Transverse colon (tissue), 4 donors: ENCODE measurements around the gene SKP2. TPM values are rescaled to one million over a fixed set of nuclear protein-coding genes. Genes with fewer than 3 reads are reported as not detected.

Experiments used
- DNase-seq: peaks from one replicate; pipeline ENCODE4 v3.0.0-alpha.2; 2019
- H3K27ac ChIP-seq, 4 donors: fragments of 200-600 bp; sonication (generic); 2 replicates each; pipeline ENCODE4 v1.5.1; 2016 to 2018; ENCODE audit warnings: inconsistent platforms in 4 of 4
- H3K27me3 ChIP-seq: fragments of 200-600 bp; sonication (generic); 2 replicates; pipeline ENCODE4 v1.5.1; 2017; ENCODE audit warnings: inconsistent platforms
- H3K36me3 ChIP-seq, 4 donors: fragments of 200-600 bp; sonication (generic); 2 replicates each; pipeline ENCODE4 v1.5.1; 2017 to 2019; ENCODE audit warnings: inconsistent platforms in 4 of 4
- H3K4me1 ChIP-seq, 4 donors: fragments of 200-600 bp; sonication (generic); 2 replicates each; pipeline ENCODE4 v1.5.1; 2017 to 2020; ENCODE audit warnings: inconsistent platforms in 4 of 4
- H3K4me3 ChIP-seq, 4 donors: fragments of 200-600 bp; sonication (generic); 1 replicate in 1 of 4; 2 replicates in 3 of 4; pipeline versions ENCODE4 v1.5.1 to v1.6.1; 2017 to 2019; ENCODE audit warnings: inconsistent platforms in 4 of 4
- H3K9me3 ChIP-seq, 2 donors: fragments of 200-600 bp; sonication (generic); 2 replicates each; pipeline ENCODE4 v1.5.1; 2017 to 2019; ENCODE audit warnings: inconsistent platforms in 2 of 2
- EP300 ChIP-seq: sonication (generic); formaldehyde crosslinking; IDR thresholded peaks from one replicate; pipeline ENCODE4 v1.6.1; 2017; ENCODE audit warnings: antibody characterized with exemption, low read depth
- POLR2A ChIP-seq: fragments of 450-650 bp; IDR thresholded peaks from one replicate; pipeline ENCODE4 v1.6.1; 2016; ENCODE audit warnings: antibody characterized with exemption, mild to moderate bottlenecking, moderate library complexity
- POLR2AphosphoS5 ChIP-seq, 3 donors: sonication (generic); formaldehyde crosslinking; IDR thresholded peaks; one replicate each; pipeline ENCODE4 v1.6.1; 2016; ENCODE audit warnings: antibody characterized with exemption in 3 of 3
- WGBS, 2 donors: methylation state at CpG; one replicate each; pipeline ENCODE4 v1.1.5; 2018; ENCODE audit warnings: low coverage in 1 of 2; 5-methylcytosine and 5-hydroxymethylcytosine counted together
- in situ Hi-C, 4 donors: fragments of 200-750 bp; cut with MboI; loops; one replicate each; pipeline versions ENCODE4 v1.15.0 to v1.15.1; 2017; ENCODE audit warnings: low sequenced_read_pairs in 3 of 4, low pct_ligation_motif_present in 1 of 4, low pct_unique_long_range_greater_than_20kb in 1 of 4
- intact Hi-C: fragments of 100-400 bp; cut with DNase I; formaldehyde crosslinking; loops from one replicate; pipeline ENCODE4 v1.15.1; 2023; ENCODE audit warnings: low total_unique reads
- total RNA-seq, 4 donors: library from RNA; depleted of rRNA; stranded (reverse); fragments of >200 nt; gene quantifications; one replicate each; pipeline ENCODE4 v1.1.0, GENCODE V29; 2016
- TF ChIP-seq, protein P1 (sequence below), 5 experiments: fragments of 200-600 bp in 3 of 5; fragments of 450-650 bp in 2 of 5; sonication (generic) in 3 of 5; IDR thresholded peaks; 1 replicate in 2 of 5; 2 replicates in 3 of 5; pipeline ENCODE4 v1.5.1; 2016 to 2017; ENCODE audit warnings: antibody characterized with exemption in 5 of 5, inconsistent platforms in 3 of 5, mild to moderate bottlenecking in 2 of 5, moderate library complexity in 1 of 5

SKP2 gene
- total RNA-seq, 4 donors from 2014 or later, result 1.1 to 12.4 (median 8.6) TPM

DNA sequence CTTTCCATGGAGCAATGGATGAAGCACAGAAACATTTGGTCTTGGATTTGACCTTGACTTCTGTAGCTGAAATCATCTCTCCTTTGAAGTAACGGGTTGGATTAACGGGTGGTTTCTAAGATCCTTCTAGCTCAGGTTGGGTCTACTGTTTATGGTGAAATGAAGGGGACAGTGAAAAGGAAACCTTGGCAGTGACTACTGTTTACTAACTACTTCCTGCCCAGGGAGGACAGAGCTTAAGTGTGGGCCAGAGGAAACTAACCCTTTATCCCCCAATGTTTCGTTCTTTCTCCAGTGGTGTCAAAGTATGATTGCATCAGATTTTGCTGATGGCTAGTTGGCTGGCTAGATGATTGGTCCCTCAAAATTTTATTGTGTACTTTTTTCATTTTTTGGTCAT, 22.2 kb downstream of the SKP2 start:
- intact Hi-C loops (no loop called here), in situ Hi-C loops (no loop called here)
- H3K27me3 ChIP-seq, result no peaks in the 10 kb centered on the region
- TF ChIP-seq EP300, result no peak
- no peak for TF ChIP-seq POLR2AphosphoS5 (IDR thresholded peaks at IDR 0.05)
- TF ChIP-seq, protein P1, sequence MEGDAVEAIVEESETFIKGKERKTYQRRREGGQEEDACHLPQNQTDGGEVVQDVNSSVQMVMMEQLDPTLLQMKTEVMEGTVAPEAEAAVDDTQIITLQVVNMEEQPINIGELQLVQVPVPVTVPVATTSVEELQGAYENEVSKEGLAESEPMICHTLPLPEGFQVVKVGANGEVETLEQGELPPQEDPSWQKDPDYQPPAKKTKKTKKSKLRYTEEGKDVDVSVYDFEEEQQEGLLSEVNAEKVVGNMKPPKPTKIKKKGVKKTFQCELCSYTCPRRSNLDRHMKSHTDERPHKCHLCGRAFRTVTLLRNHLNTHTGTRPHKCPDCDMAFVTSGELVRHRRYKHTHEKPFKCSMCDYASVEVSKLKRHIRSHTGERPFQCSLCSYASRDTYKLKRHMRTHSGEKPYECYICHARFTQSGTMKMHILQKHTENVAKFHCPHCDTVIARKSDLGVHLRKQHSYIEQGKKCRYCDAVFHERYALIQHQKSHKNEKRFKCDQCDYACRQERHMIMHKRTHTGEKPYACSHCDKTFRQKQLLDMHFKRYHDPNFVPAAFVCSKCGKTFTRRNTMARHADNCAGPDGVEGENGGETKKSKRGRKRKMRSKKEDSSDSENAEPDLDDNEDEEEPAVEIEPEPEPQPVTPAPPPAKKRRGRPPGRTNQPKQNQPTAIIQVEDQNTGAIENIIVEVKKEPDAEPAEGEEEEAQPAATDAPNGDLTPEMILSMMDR (IDR thresholded peaks at IDR 0.05), result no peak
- no peak for TF ChIP-seq POLR2A
- no peak overlapping the region for H3K27ac ChIP-seq
- no peak overlapping the region for H3K4me3 ChIP-seq
- WGBS, 2 donors, result 76 to 85% methylated on average over 3 of the region's 3 CpGs
- H3K9me3 ChIP-seq, result no peaks in the 10 kb centered on the region
- DNase-seq, result no peak
- H3K4me1 ChIP-seq, result no peaks in the 10 kb centered on the region
- peaks cover 0 to 26% (median 9%) of the 10 kb centered on the region in 4 donors for H3K36me3 ChIP-seq

DNA sequence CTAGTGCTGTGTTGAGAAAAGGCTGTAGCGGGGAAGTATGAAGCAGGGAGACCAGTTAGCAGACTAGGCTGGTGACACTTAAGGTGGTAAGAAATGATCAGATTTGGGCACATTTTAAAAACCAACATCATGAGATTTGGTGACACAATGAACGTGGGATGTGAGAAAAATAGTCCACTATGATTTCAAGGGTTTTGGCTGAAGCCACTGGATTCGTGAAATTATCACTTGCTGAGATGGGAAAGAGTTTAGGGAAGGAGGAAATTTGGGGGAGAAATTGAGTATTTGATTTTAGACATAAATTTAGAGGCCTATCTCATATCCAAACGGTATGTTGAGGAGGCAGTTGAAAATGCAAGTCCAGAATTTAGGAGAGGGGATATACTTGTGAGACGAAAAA, 23.1 kb downstream of the SKP2 start:
- no peak for DNase-seq
- Histone ChIP-seq H3K27ac (no peak overlapping the region), H3K27me3 (no peaks in the 10 kb centered on the region), H3K9me3 (no peaks in the 10 kb centered on the region), H3K4me3 (no peak overlapping the region), H3K36me3 (peaks cover 0 to 20% (median 9%) of the 10 kb centered on the region in 4 donors), H3K4me1 (no peaks in the 10 kb centered on the region)
- no peak for TF ChIP-seq POLR2A
- no peak for TF ChIP-seq EP300
- TF ChIP-seq, protein P1 (IDR thresholded peaks at IDR 0.05), result no peak
- no peak for TF ChIP-seq POLR2AphosphoS5 (IDR thresholded peaks at IDR 0.05)
- in situ Hi-C loops (no loop called here), intact Hi-C loops (no loop called here)
- 85 to 86% methylated on average over 4 to 5 of the region's 5 CpGs for WGBS, 2 donors

DNA sequence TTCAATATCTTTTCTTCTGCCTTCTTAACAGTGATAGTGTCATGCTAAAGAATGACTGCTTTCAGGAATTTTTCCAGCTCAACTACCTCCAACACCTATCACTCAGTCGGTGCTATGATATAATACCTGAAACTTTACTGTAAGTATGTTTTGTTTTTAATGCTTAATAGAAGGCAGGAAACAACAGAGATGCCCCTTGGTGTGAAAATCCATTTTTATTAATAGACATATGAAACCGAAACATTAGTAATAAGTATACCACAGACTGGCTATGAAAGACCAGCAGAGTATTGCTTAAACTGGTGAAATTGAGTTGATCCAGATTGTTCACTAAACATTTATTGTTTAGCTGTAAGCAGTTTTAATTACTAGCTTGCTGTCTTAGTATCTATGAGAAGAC, 25.2 kb downstream of the SKP2 start:
- Histone ChIP-seq H3K36me3 (peaks cover 0 to 20% (median 5%) of the 10 kb centered on the region in 4 donors), H3K4me1 (peaks cover 0 to 3% (median 0%) of the 10 kb centered on the region in 4 donors), H3K27me3 (no peaks in the 10 kb centered on the region), H3K9me3 (no peaks in the 10 kb centered on the region), H3K4me3 (no peak overlapping the region), H3K27ac (no peak overlapping the region)
- intact Hi-C loops (no loop called here), in situ Hi-C loops (no loop called here)
- TF ChIP-seq POLR2A, result no peak
- TF ChIP-seq, protein P1 (IDR thresholded peaks at IDR 0.05), result no peak
- no peak for TF ChIP-seq EP300
- no peak for TF ChIP-seq POLR2AphosphoS5 (IDR thresholded peaks at IDR 0.05)
- 68 to 92% methylated on average over 2 of the region's 2 CpGs for WGBS, 2 donors
- no peak for DNase-seq

DNA sequence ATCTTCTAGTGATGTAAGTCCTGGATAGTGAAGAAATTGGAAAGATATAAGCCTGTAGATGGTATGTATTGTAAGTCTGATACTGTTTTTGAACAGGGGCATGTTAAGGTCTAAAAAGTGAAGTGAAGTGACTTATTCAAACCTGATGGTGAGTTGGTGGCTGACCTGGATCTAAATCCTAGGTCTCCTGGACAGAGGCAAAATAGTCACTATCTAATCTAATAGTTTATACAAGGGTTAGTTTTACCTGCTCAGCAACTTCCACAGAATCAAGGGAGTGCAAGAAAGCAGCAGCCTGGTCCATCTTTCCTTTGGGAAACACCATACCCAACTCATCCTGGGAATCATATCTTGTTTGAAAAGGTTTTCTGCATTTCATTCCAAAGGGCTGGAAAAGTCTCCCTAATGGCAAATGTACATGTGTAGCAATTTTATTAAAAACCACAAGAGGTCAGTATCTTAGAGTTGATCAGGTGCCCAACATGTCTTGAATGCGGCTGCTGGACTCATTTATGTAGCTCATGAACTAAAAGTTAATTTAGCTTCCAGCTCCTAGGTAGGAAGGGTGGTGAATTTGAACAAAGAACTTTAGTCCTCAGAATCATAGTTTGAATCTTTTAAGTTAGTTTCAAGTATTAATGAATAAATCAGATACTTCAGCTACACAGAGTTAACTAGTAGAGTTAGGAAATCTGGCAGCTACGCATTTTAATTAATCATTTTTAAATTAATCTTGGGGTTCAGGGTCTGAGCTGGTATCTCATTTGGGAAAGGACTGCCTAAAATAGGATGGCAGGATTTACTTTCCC, 26.0 kb downstream of the SKP2 start:
- H3K4me1 ChIP-seq, result peaks cover 0 to 3% (median 0%) of the 10 kb centered on the region in 4 donors
- no peak overlapping the region for H3K27ac ChIP-seq
- no peaks in the 10 kb centered on the region for H3K9me3 ChIP-seq
- no peaks in the 10 kb centered on the region for H3K27me3 ChIP-seq
- no peak overlapping the region for H3K4me3 ChIP-seq
- in situ Hi-C loops, result no loop called here
- no peak for DNase-seq
- intact Hi-C loops, result no loop called here
- TF ChIP-seq, protein P1 (IDR thresholded peaks at IDR 0.05), result peak; percentile 42 to 49 (median 47)
- no peak for TF ChIP-seq EP300
- TF ChIP-seq POLR2AphosphoS5 (IDR thresholded peaks at IDR 0.05), result no peak
- H3K36me3 ChIP-seq, result peaks cover 0 to 13% (median 4%) of the 10 kb centered on the region in 4 donors
- 65 to 86% methylated on average over 2 of the region's 2 CpGs for WGBS, 2 donors
